Ectodermal cell (in vitro differentiated cells): Measurements from ENCODE around the gene PPP1R16B.

Experiments used
- H3K27ac ChIP-seq: 2 replicates; pipeline ENCODE4 v1.7.0; 2013; ENCODE audit warnings: mild to moderate bottlenecking, low read depth, low read length; ENCODE audit not compliant: insufficient read depth, poor library complexity, severe bottlenecking
- H3K27me3 ChIP-seq: 2 replicates; pipeline ENCODE4 v1.7.0; 2013; ENCODE audit warnings: mild to moderate bottlenecking, low read length; ENCODE audit not compliant: insufficient read depth, control insufficient read depth, poor library complexity, severe bottlenecking
- H3K36me3 ChIP-seq: one replicate; pipeline ENCODE4 v1.7.0; 2013; ENCODE audit warnings: low read length; ENCODE audit not compliant: control insufficient read depth, insufficient read depth
- H3K4me1 ChIP-seq: one replicate; pipeline ENCODE4 v1.7.0; 2013; ENCODE audit warnings: low read length; ENCODE audit not compliant: control insufficient read depth, insufficient read depth
- H3K4me3 ChIP-seq: 2 replicates; pipeline ENCODE4 v1.7.0; 2013; ENCODE audit warnings: low read depth, low read length, control low read depth; ENCODE audit not compliant: insufficient read depth
- H3K9me3 ChIP-seq: 2 replicates; pipeline ENCODE4 v1.7.0; 2013; ENCODE audit warnings: mild to moderate bottlenecking, low read length, moderate library complexity; ENCODE audit not compliant: control insufficient read depth
- WGBS, 2 experiments: methylation state at CpG; one replicate each; pipeline ENCODE4 v1.1.7; 2013; ENCODE audit warnings: missing lambda C conversion rate in 2 of 2; 5-methylcytosine and 5-hydroxymethylcytosine counted together

PPP1R16B gene

DNA sequence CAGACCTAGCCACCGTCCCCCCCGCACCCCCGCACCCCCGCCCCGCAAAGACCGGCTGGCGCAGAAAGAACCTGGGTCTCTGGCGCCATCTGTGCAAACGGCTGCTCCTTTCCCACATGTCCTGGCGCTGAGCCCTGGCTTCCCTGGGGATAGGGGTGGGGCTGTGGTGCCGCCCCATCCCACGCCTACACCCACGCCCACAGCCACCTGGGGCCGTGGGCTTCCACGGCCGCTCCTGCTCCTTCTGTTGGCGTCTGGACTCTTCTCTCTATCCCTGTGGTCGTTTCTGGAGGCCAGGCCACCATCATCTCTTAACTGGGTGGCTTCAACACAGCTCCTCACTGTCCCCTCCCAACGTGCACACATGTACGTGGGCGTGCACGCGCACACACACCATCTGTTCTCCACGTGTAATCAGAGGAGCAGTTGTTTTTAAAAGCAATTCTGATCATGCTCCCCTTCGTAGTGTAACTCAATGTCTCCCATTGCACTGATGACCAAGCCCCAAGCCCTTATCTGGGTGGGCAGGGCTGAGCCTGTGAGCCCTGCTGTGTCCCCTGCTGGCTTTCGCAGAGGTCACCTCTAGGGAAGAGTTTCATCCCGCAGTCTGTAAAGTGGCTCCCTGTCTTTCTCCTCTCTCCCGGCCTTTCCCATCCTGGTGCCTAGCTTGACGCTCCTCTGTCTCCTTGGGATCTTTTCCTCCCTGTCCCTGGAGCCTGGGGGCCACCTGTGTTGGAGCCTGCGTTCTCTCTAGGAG is 88.8 kb downstream of the PPP1R16B start:
- Histone ChIP-seq H3K9me3 (no peaks in the 10 kb centered on the region), H3K4me3 (no peak overlapping the region), H3K27me3 (peaks cover 6% of the 10 kb centered on the region), H3K4me1 (peaks cover 12% of the 10 kb centered on the region), H3K27ac (no peak overlapping the region), H3K36me3 (no peaks in the 10 kb centered on the region)
- WGBS, 2 experiments, result 40 to 42% methylated on average over 28 to 30 of the region's 30 CpGs

GRCh38 chr20:38895098-38895949 is 89.8 kb downstream of the PPP1R16B start:
- Histone ChIP-seq H3K27me3 (peaks cover 6% of the 10 kb centered on the region), H3K4me1 (peaks cover 12% of the 10 kb centered on the region), H3K4me3 (no peak overlapping the region), H3K27ac (no peak overlapping the region), H3K36me3 (no peaks in the 10 kb centered on the region), H3K9me3 (no peaks in the 10 kb centered on the region)
- WGBS, 2 experiments, result 87 to 91% methylated on average over 9 of the region's 9 CpGs

GRCh38 chr20:38896009-38896594 is 90.6 kb downstream of the PPP1R16B start:
- no peak overlapping the region for H3K27ac ChIP-seq
- H3K9me3 ChIP-seq, result no peaks in the 10 kb centered on the region
- H3K4me3 ChIP-seq, result no peak overlapping the region
- H3K4me1 ChIP-seq, result peaks cover 12% of the 10 kb centered on the region
- peaks cover 6% of the 10 kb centered on the region for H3K27me3 ChIP-seq
- no peaks in the 10 kb centered on the region for H3K36me3 ChIP-seq

DNA sequence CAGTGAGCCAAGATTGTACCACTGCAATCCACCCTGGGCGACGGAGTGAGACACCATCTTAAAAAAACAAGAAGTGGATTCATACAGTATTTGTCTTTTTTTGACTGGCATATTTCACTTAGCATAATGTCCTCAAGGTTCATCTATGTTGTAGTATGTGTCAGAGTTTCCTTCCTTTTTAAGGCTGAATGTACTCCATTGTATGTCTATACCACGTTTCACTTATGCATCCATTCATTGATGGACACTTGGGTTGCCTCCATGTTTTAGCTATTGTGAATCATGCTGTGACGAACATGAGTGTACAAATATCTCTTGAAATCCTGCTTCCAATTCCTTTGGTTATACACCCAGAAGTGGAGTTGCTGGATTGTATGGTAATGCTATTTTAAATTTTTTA is 91.8 kb downstream of the PPP1R16B start:
- Histone ChIP-seq H3K4me3 (no peak overlapping the region), H3K27me3 (peaks cover 6% of the 10 kb centered on the region), H3K27ac (no peak overlapping the region), H3K36me3 (no peaks in the 10 kb centered on the region), H3K9me3 (no peaks in the 10 kb centered on the region), H3K4me1 (peaks cover 12% of the 10 kb centered on the region)
- 85 to 92% methylated on average over 4 of the region's 4 CpGs for WGBS, 2 experiments

- 91 to 96% methylated on average over 13 of the region's 13 CpGs for WGBS, 2 experiments
Observed at GRCh38 chr20:38900606-38901005, 95.1 kb downstream of the PPP1R16B start.

DNA sequence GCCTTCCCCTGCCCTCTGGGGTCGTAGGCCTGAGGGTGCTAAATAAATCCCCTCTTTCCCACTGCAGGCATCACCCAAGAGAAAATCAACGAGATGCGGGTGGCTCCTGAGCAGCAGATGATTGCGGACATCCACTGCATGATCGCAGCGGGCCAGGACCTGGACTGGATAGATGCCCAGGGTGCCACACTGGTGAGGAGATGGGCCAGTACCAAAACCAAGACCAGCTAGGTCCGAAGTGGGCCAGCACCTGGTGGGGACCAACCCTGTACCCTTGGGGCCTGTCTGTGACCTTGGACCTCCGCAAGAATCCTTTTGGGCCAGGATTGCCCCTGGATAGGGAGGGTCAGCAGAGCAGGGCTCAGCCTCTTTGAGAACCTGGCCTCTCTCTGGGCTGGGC is 97.1 kb downstream of the PPP1R16B start:
- H3K27ac ChIP-seq, result no peak overlapping the region
- WGBS, 2 experiments, result 95% methylated on average over 8 of the region's 8 CpGs
- H3K27me3 ChIP-seq, result no peaks in the 10 kb centered on the region
- no peaks in the 10 kb centered on the region for H3K36me3 ChIP-seq
- H3K4me1 ChIP-seq, result no peaks in the 10 kb centered on the region
- H3K9me3 ChIP-seq, result no peaks in the 10 kb centered on the region
- H3K4me3 ChIP-seq, result no peak overlapping the region

More at GRCh38 chr20:38900606-38901005, 95.1 kb downstream of the PPP1R16B start:
- H3K27me3 ChIP-seq, result no peaks in the 10 kb centered on the region
- no peaks in the 10 kb centered on the region for H3K36me3 ChIP-seq
- H3K4me1 ChIP-seq, result no peaks in the 10 kb centered on the region
- no peaks in the 10 kb centered on the region for H3K9me3 ChIP-seq
- no peak overlapping the region for H3K4me3 ChIP-seq
- H3K27ac ChIP-seq, result no peak overlapping the region

DNA sequence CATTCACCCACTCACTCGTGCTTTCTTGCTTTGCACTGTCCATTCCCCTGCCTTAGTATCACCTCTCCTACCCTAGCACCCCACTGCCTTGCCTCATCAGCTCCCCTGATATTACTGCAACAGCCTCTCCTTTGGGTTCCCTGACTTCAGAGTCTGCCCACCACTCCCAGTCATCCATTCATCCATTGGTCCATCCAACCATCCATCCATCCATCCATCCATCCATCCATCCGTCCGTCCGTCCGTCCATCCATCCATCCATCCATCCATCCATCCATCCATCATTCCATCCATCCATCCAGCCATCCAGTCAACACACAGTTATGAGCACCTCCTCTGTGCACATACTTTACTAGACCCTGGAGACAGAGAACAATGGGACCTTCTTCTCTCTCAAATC is 97.8 kb downstream of the PPP1R16B start:
- H3K4me3 ChIP-seq, result no peak overlapping the region
- no peaks in the 10 kb centered on the region for H3K9me3 ChIP-seq
- H3K27ac ChIP-seq, result no peak overlapping the region
- H3K27me3 ChIP-seq, result no peaks in the 10 kb centered on the region
- H3K4me1 ChIP-seq, result no peaks in the 10 kb centered on the region
- H3K36me3 ChIP-seq, result no peaks in the 10 kb centered on the region
- WGBS, 2 experiments, result 50 to 52% methylated on average over 5 of the region's 5 CpGs

DNA sequence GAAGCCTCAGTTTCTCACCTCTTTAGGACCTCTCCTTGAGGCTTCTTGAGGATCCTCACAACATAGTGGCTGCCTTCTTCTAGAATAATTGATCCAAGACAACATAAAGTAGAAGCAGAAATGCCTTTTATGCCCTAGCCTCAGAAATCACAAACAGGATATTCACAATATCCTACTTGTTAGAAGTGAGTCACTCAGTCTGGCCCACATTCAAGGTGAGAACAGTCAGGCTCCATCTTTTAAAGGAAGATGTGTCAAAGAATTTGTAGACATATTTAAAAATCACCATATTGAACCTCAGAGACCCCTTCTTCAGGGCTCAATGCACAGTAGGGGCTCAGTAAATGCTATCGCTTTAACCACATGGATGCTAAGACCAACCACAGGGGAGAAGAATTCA is 99.9 kb downstream of the PPP1R16B start:
- WGBS, 2 experiments, result 96 to 100% methylated on average over 1 of the region's 1 CpG
- H3K27me3 ChIP-seq, result no peaks in the 10 kb centered on the region
- no peak overlapping the region for H3K27ac ChIP-seq
- H3K36me3 ChIP-seq, result no peaks in the 10 kb centered on the region
- H3K4me3 ChIP-seq, result no peak overlapping the region
- H3K9me3 ChIP-seq, result no peaks in the 10 kb centered on the region
- H3K4me1 ChIP-seq, result no peaks in the 10 kb centered on the region

DNA sequence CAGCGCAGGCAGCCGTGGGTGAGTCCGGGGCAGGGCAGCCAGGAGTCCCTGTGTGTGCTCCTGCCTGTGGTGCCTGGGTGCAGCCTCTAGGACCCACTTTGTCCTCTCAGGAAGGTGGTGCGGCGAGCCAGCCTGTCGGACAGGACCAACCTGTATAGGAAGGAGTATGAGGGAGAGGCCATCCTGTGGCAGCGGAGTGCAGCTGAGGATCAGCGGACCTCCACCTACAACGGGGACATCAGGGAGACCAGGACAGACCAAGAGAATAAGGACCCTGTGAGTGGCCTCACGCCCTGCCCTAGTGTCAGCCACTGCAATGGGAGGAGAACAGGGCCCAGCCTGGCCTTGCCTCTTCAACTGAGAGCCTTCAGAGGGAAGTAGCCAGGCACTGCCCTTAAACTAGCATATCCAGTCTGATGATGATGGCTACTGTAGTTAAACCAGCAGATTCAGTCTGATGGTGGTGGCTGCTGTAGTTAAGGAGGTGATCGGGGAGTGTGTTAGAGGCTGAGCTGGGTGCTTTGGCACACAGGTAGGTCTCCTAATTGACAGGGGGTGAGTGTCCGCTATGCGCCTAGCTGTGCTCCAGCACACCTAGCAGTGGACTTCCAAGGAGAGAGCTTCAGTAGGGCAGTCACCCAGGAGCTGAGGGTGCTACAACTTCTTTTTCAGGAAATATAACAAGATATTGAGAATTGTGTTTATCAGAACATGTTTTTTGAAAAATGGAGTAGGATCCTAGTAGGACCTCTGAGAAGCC is 102.6 kb downstream of the PPP1R16B start:
- Histone ChIP-seq H3K27ac (no peak overlapping the region), H3K4me3 (no peak overlapping the region), H3K27me3 (no peaks in the 10 kb centered on the region), H3K9me3 (no peaks in the 10 kb centered on the region), H3K4me1 (no peaks in the 10 kb centered on the region), H3K36me3 (no peaks in the 10 kb centered on the region)
- 93 to 94% methylated on average over 13 of the region's 13 CpGs for WGBS, 2 experiments
